HCT116 (cell line): ENCODE measurements around the gene RHEX.

Experiments
- POLR2A ChIP-seq: IDR thresholded peaks from 2 replicates; pipeline ENCODE4 v1.7.0; 2011; ENCODE audit warnings: borderline replicate concordance; ENCODE audit not compliant: insufficient read depth, insufficient read length; ENCODE audit errors: extremely low read depth
- TF ChIP-seq, protein P1 (sequence below): IDR thresholded peaks from 2 replicates; pipeline ENCODE4 v1.6.1; 2012; ENCODE audit warnings: low read depth

DNA sequence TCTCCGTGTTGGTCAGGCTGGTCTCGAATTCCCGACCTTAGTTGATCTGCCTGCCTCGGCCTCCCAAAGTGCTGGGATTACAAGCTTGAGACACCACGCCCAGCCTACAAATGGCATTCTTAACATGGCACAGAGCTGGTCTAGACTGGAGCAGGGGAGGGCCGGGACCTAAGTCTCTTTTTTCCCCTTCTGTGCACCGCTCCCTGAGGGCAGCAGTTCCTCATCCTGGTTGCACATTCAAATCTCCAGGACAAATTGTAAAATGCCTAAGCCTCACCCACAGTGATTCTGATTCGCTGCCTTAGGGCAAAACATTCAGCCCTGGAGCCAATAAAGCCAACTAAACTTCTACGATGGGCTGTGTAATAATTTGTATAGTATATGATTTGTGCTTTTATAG lies 74.4 kb downstream of the RHEX start:
- TF ChIP-seq, protein P1, sequence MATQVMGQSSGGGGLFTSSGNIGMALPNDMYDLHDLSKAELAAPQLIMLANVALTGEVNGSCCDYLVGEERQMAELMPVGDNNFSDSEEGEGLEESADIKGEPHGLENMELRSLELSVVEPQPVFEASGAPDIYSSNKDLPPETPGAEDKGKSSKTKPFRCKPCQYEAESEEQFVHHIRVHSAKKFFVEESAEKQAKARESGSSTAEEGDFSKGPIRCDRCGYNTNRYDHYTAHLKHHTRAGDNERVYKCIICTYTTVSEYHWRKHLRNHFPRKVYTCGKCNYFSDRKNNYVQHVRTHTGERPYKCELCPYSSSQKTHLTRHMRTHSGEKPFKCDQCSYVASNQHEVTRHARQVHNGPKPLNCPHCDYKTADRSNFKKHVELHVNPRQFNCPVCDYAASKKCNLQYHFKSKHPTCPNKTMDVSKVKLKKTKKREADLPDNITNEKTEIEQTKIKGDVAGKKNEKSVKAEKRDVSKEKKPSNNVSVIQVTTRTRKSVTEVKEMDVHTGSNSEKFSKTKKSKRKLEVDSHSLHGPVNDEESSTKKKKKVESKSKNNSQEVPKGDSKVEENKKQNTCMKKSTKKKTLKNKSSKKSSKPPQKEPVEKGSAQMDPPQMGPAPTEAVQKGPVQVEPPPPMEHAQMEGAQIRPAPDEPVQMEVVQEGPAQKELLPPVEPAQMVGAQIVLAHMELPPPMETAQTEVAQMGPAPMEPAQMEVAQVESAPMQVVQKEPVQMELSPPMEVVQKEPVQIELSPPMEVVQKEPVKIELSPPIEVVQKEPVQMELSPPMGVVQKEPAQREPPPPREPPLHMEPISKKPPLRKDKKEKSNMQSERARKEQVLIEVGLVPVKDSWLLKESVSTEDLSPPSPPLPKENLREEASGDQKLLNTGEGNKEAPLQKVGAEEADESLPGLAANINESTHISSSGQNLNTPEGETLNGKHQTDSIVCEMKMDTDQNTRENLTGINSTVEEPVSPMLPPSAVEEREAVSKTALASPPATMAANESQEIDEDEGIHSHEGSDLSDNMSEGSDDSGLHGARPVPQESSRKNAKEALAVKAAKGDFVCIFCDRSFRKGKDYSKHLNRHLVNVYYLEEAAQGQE = no peak
- no peak for TF ChIP-seq POLR2A
